K562 (cell line): Measurements from ENCODE around the gene ITGAL. TPM values are rescaled to one million over a fixed set of nuclear protein-coding genes. Genes with fewer than 3 reads are reported as not detected.

Source experiments
- BCL6 ChIP-seq: fragments of 250-450 bp; sonication (Bioruptor Pico); IDR thresholded peaks from 2 replicates; pipeline ENCODE4 v1.4.0; 2020
- CCAR2 ChIP-seq: fragments of 200-400 bp; formaldehyde crosslinking; IDR thresholded peaks from 2 replicates; pipeline ENCODE4 v1.6.1; 2017; ENCODE audit warnings: mild to moderate bottlenecking, low read depth, low read length
- E4F1 ChIP-seq: fragments of 250-450 bp; sonication (Bioruptor Pico); IDR thresholded peaks from 2 replicates; pipeline ENCODE4 v1.5.0; 2021; ENCODE audit warnings: mild to moderate bottlenecking, borderline replicate concordance
- MYBL2 ChIP-seq, 2 experiments: fragments of 450-650 bp in 1 of 2; sonication (generic) in 1 of 2; formaldehyde crosslinking in 1 of 2; IDR thresholded peaks; 2 replicates each; pipeline versions ENCODE4 v1.6.1 to v1.8.1; 2017 to 2022; ENCODE audit warnings: borderline replicate concordance in 1 of 2, inconsistent platforms in 1 of 2, low read depth in 1 of 2, mild to moderate bottlenecking in 1 of 2, missing genetic modification reagents in 1 of 2, moderate library complexity in 1 of 2
- PHF20 ChIP-seq: fragments of 450-650 bp; IDR thresholded peaks from 2 replicates; pipeline ENCODE4 v1.6.1; 2018; ENCODE audit not compliant: partially characterized antibody
- RAD51 ChIP-seq: fragments of 450-650 bp; IDR thresholded peaks from 2 replicates; pipeline ENCODE4 v1.7.1; 2016; ENCODE audit warnings: low read depth, mild to moderate bottlenecking, borderline replicate concordance
- SRSF1 ChIP-seq: fragments of 200-400 bp; formaldehyde crosslinking; IDR thresholded peaks from 2 replicates; pipeline ENCODE4 v1.6.1; 2017; ENCODE audit warnings: mild to moderate bottlenecking, low read depth, low read length, moderate library complexity
- TAF15 ChIP-seq: fragments of 200-400 bp; formaldehyde crosslinking; IDR thresholded peaks from 2 replicates; pipeline ENCODE4 v1.6.1; 2017; ENCODE audit warnings: mild to moderate bottlenecking, low read depth, low read length, moderate library complexity
- TCF7 ChIP-seq: sonication (generic); IDR thresholded peaks from 2 replicates; pipeline ENCODE4 v1.6.1; 2016; ENCODE audit warnings: antibody characterized with exemption, borderline replicate concordance
- TCFL5 ChIP-seq: fragments of 250-450 bp; sonication (Bioruptor Pico); conservative IDR thresholded peaks from 2 replicates; pipeline ENCODE4 v1.6.1; 2021; ENCODE audit warnings: mild to moderate bottlenecking, moderate library complexity, matching md5 sums
- TRIM24 ChIP-seq, 2 experiments: fragments of 450-650 bp; IDR thresholded peaks; 2 replicates each; pipeline ENCODE4 v1.6.1; 2016
- ZEB2 ChIP-seq: fragments of 450-650 bp; IDR thresholded peaks from 2 replicates; pipeline ENCODE4 v1.6.1; 2016
- ZNF146 ChIP-seq: IDR thresholded peaks from one replicate; pipeline ENCODE4 v1.6.1; 2018; ENCODE audit warnings: missing compliant biosample characterization; ENCODE audit not compliant: unreplicated experiment
- ZNF175 ChIP-seq: fragments of 200-800 bp; sonication (Bioruptor generic); IDR thresholded peaks from 2 replicates; pipeline ENCODE4 v1.6.1; 2016; ENCODE audit warnings: low read depth, mild to moderate bottlenecking, missing genetic modification characterization, missing compliant biosample characterization
- ZNF407 ChIP-seq: fragments of 450-650 bp; IDR thresholded peaks from 2 replicates; pipeline ENCODE4 v1.6.1; 2016; ENCODE audit warnings: low read depth
- ZNF695 ChIP-seq: fragments of 450-650 bp; formaldehyde crosslinking; IDR thresholded peaks from 2 replicates; pipeline ENCODE4 v1.4.0; 2020; ENCODE audit warnings: mild to moderate bottlenecking, moderate library complexity
- ZNF717 ChIP-seq: fragments of 250-450 bp; sonication (Bioruptor Pico); IDR thresholded peaks from 2 replicates; pipeline ENCODE4 v1.5.0; 2021
- ZNF785 ChIP-seq: fragments of 250-450 bp; sonication (Bioruptor Pico); IDR thresholded peaks from 2 replicates; pipeline ENCODE4 v1.4.0; 2020; ENCODE audit warnings: mild to moderate bottlenecking
- polyA plus RNA-seq, 8 experiments: library from polyadenylated mRNA; depleted of rRNA in 4 of 8; stranded (reverse) in 5 of 8; unstranded in 3 of 8; fragments of >200 nt; fragmentation: Nextera tagmentation in 2 of 8; fragmentation: Illumina TruSeq in 1 of 8; extraction: Ambion mirVana in 2 of 8; extraction: Trizol in 1 of 8; gene quantifications; 2 replicates each; pipeline versions ENCODE4 v1.2.1 to v1.2.3, GENCODE V29; 2011 to 2014; ENCODE audit warnings: inconsistent platforms in 1 of 8, missing spikeins in 1 of 8
- total RNA-seq, 7 experiments: library from RNA; depleted of rRNA in 6 of 7; stranded (reverse); fragments of >200 nt in 6 of 7; fragmentation: Illumina TruSeq in 2 of 7; extraction: Trizol in 2 of 7; gene quantifications; 2 replicates each; pipeline versions ENCODE4 v1.2.1 to v1.2.3, GENCODE V29; 2011 to 2021; ENCODE audit warnings: low replicate concordance in 1 of 7

ITGAL gene
- total and polyA plus RNA-seq, 9 of the 15 experiments (the other 6 are each of a cell fraction or from before 2014, with no cell fraction given) = 0.01 to 0.53 TPM; not detected in 7

GRCh38 chr16:30534368-30535105 is 62.0 kb downstream of the ITGAL start, which contains the start of gene ZNF747 (continued):
- TF ChIP-seq ZNF175 (CRISPR knock-in tag) = no peak
- TF ChIP-seq ZEB2 = 0 out of 2 replicates have a peak, but pooled peaks have one; percentile 19
- no peak for TF ChIP-seq TAF15
- no peak for TF ChIP-seq ZNF785
- no peak for TF ChIP-seq ZNF695 (CRISPR knock-in tag)
- TF ChIP-seq MYBL2 (IDR thresholded peaks at IDR 0.05; ENCODE audit: low read depth) = no peak
- TF ChIP-seq MYBL2 (CRISPR knock-in tag; IDR thresholded peaks at IDR 0.05; ENCODE audit: borderline replicate concordance) = no peak
- no peak for TF ChIP-seq TCFL5
- TF ChIP-seq ZNF407 = no peak
- TF ChIP-seq BCL6 (CRISPR knock-in tag) = no peak
- no peak for TF ChIP-seq TRIM24 (IDR thresholded peaks at IDR 0.05)
- TF ChIP-seq PHF20 = peak; percentile 69
- TF ChIP-seq ZNF717 = no peak
- no peak for TF ChIP-seq TCF7
- no peak for TF ChIP-seq SRSF1
- TF ChIP-seq ZNF146 = no peak
- no peak for TF ChIP-seq RAD51
- no peak for TF ChIP-seq CCAR2
- TF ChIP-seq E4F1 (CRISPR knock-in tag) = no peak
